ENCODE results near the gene CCDC68.

The CCDC68 gene

GRCh38 chr18:54960197-54960596 lies 936 bp upstream of the CCDC68 start:
- Histone ChIP-seq H3K4me3 (ENCODE audit: low read depth in 1 of 2, low read length in 1 of 2) (no peak overlapping the region), H3K9me3 (no peaks in the 10 kb centered on the region), H3K27me3 (peaks cover 65% of the 10 kb centered on the region), H3K36me3 (no peaks in the 10 kb centered on the region), H3K27ac (no peak overlapping the region), H3K4me1 (ENCODE audit: control insufficient read depth in 1 of 2, insufficient read depth in 1 of 2, low read depth in 1 of 2, low read length in 1 of 2) (no peaks in the 10 kb centered on the region)
- no peak for TF ChIP-seq CTCF (IDR thresholded peaks at IDR 0.05)

GRCh38 chr18:54957996-54958395 lies 1.3 kb downstream of the CCDC68 start:
- Histone ChIP-seq H3K4me3 (ENCODE audit: low read depth in 1 of 2, low read length in 1 of 2) (no peak overlapping the region), H3K27ac (no peak overlapping the region), H3K9me3 (no peaks in the 10 kb centered on the region), H3K27me3 (peaks cover 68% of the 10 kb centered on the region), H3K4me1 (ENCODE audit: control insufficient read depth in 1 of 2, insufficient read depth in 1 of 2, low read depth in 1 of 2, low read length in 1 of 2) (no peaks in the 10 kb centered on the region), H3K36me3 (no peaks in the 10 kb centered on the region)
- no peak for TF ChIP-seq CTCF (IDR thresholded peaks at IDR 0.05)

- Histone ChIP-seq H3K36me3 (no peaks in the 10 kb centered on the region), H3K27ac (no peak overlapping the region), H3K27me3 (peaks cover 67% of the 10 kb centered on the region), H3K9me3 (no peaks in the 10 kb centered on the region), H3K4me3 (ENCODE audit: low read depth in 1 of 2, low read length in 1 of 2) (no peak overlapping the region), H3K4me1 (ENCODE audit: control insufficient read depth in 1 of 2, insufficient read depth in 1 of 2, low read depth in 1 of 2, low read length in 1 of 2) (no peaks in the 10 kb centered on the region)
- TF ChIP-seq CTCF (IDR thresholded peaks at IDR 0.05): no peak
Measured at GRCh38 chr18:54957296-54957832, 1.9 kb downstream of the CCDC68 start.

GRCh38 chr18:54956506-54956905 lies 2.8 kb downstream of the CCDC68 start:
- no peak for TF ChIP-seq CTCF (IDR thresholded peaks at IDR 0.05)
- H3K27ac ChIP-seq: no peak overlapping the region
- H3K4me3 ChIP-seq (ENCODE audit: low read depth in 1 of 2, low read length in 1 of 2): no peak overlapping the region
- H3K36me3 ChIP-seq: no peaks in the 10 kb centered on the region
- H3K27me3 ChIP-seq: peaks cover 59% of the 10 kb centered on the region
- no peaks in the 10 kb centered on the region for H3K4me1 ChIP-seq (ENCODE audit: control insufficient read depth in 1 of 2, insufficient read depth in 1 of 2, low read depth in 1 of 2, low read length in 1 of 2)
- H3K9me3 ChIP-seq: no peaks in the 10 kb centered on the region

- no peaks in the 10 kb centered on the region for H3K4me1 ChIP-seq (ENCODE audit: control insufficient read depth in 1 of 2, insufficient read depth in 1 of 2, low read depth in 1 of 2, low read length in 1 of 2)
- H3K27ac ChIP-seq: no peak overlapping the region
- H3K4me3 ChIP-seq (ENCODE audit: low read depth in 1 of 2, low read length in 1 of 2): no peak overlapping the region
- no peaks in the 10 kb centered on the region for H3K36me3 ChIP-seq
- no peaks in the 10 kb centered on the region for H3K9me3 ChIP-seq
- no peak for TF ChIP-seq CTCF (IDR thresholded peaks at IDR 0.05)
- H3K27me3 ChIP-seq: peaks cover 28% of the 10 kb centered on the region
Measured at GRCh38 chr18:54952026-54952425, 7.2 kb downstream of the CCDC68 start.

- Histone ChIP-seq H3K9me3 (no peaks in the 10 kb centered on the region), H3K4me1 (ENCODE audit: control insufficient read depth in 1 of 2, insufficient read depth in 1 of 2, low read depth in 1 of 2, low read length in 1 of 2) (peaks cover 0 to 5% of the 10 kb centered on the region in 2 experiments), H3K4me3 (ENCODE audit: low read depth in 1 of 2, low read length in 1 of 2) (no peak overlapping the region), H3K36me3 (no peaks in the 10 kb centered on the region), H3K27ac (no peak overlapping the region), H3K27me3 (peaks cover 18% of the 10 kb centered on the region)
- TF ChIP-seq CTCF (IDR thresholded peaks at IDR 0.05): no peak
Measured at GRCh38 chr18:54950221-54950620, 9.0 kb downstream of the CCDC68 start.
